HEK293T (cell line): Measurements from ENCODE around the gene CLDN2.

Source experiments
- CTCF ChIA-PET: fragments of 350-600 bp; formaldehyde crosslinking; extraction: SDS; loops from one replicate; lab custom pipeline; 2021; ENCODE audit warnings: antibody characterized with exemption, inconsistent platforms; lab: Yijun Ruan, JAX
- POLR2A ChIA-PET: fragments of 350-600 bp; formaldehyde crosslinking; extraction: SDS; loops from one replicate; lab custom pipeline; 2020; ENCODE audit warnings: antibody characterized with exemption, inconsistent platforms; lab: Yijun Ruan, JAX
- DNase-seq: peaks from one replicate; pipeline ENCODE4 v3.0.0; 2012; ENCODE audit warnings: mixed read lengths; ENCODE audit errors: extremely low spot score
- ARNT ChIP-seq: fragments of 450-650 bp; IDR thresholded peaks from 2 replicates; pipeline ENCODE4 v1.6.1; 2017; ENCODE audit warnings: mild to moderate bottlenecking
- BHLHE40 ChIP-seq: fragments of 450-650 bp; IDR thresholded peaks from 2 replicates; pipeline ENCODE4 v1.6.1; 2016; ENCODE audit warnings: mild to moderate bottlenecking, moderate library complexity, borderline replicate concordance
- CTBP1 ChIP-seq: fragments of 450-650 bp; IDR thresholded peaks from 2 replicates; pipeline ENCODE4 v1.6.1; 2016; ENCODE audit warnings: borderline replicate concordance
- ELF4 ChIP-seq: fragments of 450-650 bp; IDR thresholded peaks from 2 replicates; pipeline ENCODE4 v1.6.1; 2017; ENCODE audit warnings: antibody characterized with exemption
- FOXK2 ChIP-seq: fragments of 450-650 bp; IDR thresholded peaks from 2 replicates; pipeline ENCODE4 v1.6.1; 2016; ENCODE audit warnings: mild to moderate bottlenecking
- L3MBTL2 ChIP-seq: fragments of 450-650 bp; conservative IDR thresholded peaks from 2 replicates; pipeline ENCODE4 v1.6.1; 2016; ENCODE audit warnings: mild to moderate bottlenecking
- LEF1 ChIP-seq: fragments of 450-650 bp; IDR thresholded peaks from 2 replicates; pipeline ENCODE4 v1.6.1; 2017; ENCODE audit warnings: mild to moderate bottlenecking, borderline replicate concordance
- SP1 ChIP-seq: fragments of 450-650 bp; IDR thresholded peaks from 2 replicates; pipeline ENCODE4 v1.6.1; 2017
- ZNF384 ChIP-seq: fragments of 450-650 bp; IDR thresholded peaks from 2 replicates; pipeline ENCODE4 v1.6.1; 2016

Gene CLDN2

DNA sequence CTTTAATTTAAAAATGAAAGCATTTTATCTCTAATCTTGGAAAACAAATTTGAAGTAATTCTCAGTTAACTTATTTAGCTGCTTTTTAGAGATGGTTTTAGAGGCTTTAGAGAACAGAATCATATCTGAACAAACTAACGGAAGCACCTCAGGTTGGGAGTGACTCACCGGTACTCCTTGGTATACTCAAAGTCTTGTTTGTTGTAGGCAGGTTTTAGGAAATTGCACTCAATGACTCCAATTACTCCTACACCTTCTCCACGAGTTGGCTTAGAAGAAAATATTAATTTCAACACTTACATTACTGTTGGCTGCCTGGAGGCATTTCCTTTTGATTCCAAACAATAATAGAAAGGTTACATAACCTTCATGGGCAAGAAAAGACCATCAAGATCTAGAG lies 56.2 kb downstream of the CLDN2 start:
- POLR2A ChIA-PET: no interaction called here
- CTCF ChIA-PET: no interaction called here
- TF ChIP-seq FOXK2 (no peak), ARNT (no peak), CTBP1 (no peak), SP1 (no peak), ZNF384 (no peak), BHLHE40 (no peak), L3MBTL2 (no peak), LEF1 (no peak), ELF4 (no peak)
- no peak for DNase-seq
